ENCODE results near the gene RNF214.

GRCh38 chr11:117332843-117333242 is 100.4 kb downstream of the RNF214 start:
- no peak for TF ChIP-seq TAF1 (IDR thresholded peaks at IDR 0.05; ENCODE audit: low read depth, low read length)
- no peak for TF ChIP-seq POU2F2 (IDR thresholded peaks at IDR 0.05; ENCODE audit: low read depth, low read length)
- no peak for TF ChIP-seq POLR2A (IDR thresholded peaks at IDR 0.05; ENCODE audit: low read depth, low read length)
- TF ChIP-seq SPI1 (IDR thresholded peaks at IDR 0.05; ENCODE audit: low read depth, low read length), result no peak
- no peak for TF ChIP-seq POLR2AphosphoS5 (IDR thresholded peaks at IDR 0.05; ENCODE audit: low read depth, low read length)
